Fibroblast of skin of left biceps (primary cell): ENCODE results near the gene SP140L.
"Not testable (repeated sequence)": the region's sequence is repeated elsewhere in the genome, so short reads cannot be mapped to it uniquely, and the experiment has no call there.

Experiments used
- DNase-seq, 2 experiments: peaks; one replicate each; pipeline ENCODE4 v3.0.0-alpha.2; 2013; ENCODE audit warnings: low read depth in 2 of 2

SP140L gene

GRCh38 chr2:230362030-230362691 is 35.2 kb downstream of the SP140L start:
- no peak for DNase-seq

GRCh38 chr2:230382108-230382507 is 55.1 kb downstream of the SP140L start:
- DNase-seq, result no peak

GRCh38 chr2:230383453-230383852 is 56.5 kb downstream of the SP140L start:
- DNase-seq, result no peak

GRCh38 chr2:230384986-230385385 is 58.0 kb downstream of the SP140L start:
- no peak for DNase-seq

DNA sequence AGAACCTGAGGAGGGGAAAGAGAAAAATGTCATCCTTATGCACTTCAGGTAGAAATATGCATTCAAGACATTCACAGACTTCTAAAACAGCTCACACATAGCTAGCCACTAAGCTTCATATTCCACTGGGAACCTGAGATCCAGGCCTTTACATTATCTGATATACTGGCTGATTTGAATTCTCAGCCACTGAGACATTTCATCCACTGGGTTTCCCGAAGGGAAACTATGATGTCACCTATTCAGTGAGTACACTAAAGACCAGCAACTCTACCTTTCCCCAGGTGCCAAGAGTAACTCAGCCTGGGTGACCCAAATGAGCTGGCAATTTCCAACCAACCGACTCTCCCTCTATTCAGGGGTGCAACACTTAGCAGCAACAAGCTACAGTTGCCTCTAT is 67.3 kb downstream of the SP140L start:
- DNase-seq, result no peak

DNA sequence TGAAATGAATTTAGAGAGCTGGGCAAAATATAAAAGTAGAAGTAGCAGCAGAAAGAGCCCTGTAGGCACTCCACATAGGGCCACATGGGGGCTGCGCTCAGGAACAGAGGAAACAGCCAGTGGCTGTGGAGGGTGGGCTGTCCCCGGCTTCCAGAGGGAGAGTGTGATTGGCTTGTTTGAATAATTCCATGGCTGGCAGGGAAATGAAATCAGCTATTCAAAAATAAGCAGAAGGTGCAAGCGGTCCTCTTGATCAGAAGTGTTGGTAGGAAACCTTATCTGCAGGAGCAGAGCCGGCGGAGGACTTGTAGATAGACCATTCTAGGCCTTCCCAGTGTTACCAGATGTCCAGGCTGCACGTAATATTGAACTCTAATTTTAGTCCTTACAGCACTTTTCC is 71.7 kb downstream of the SP140L start:
- DNase-seq, result not testable (repeated sequence)

GRCh38 chr2:230400041-230400440 is 73.0 kb downstream of the SP140L start:
- DNase-seq, result no peak

DNA sequence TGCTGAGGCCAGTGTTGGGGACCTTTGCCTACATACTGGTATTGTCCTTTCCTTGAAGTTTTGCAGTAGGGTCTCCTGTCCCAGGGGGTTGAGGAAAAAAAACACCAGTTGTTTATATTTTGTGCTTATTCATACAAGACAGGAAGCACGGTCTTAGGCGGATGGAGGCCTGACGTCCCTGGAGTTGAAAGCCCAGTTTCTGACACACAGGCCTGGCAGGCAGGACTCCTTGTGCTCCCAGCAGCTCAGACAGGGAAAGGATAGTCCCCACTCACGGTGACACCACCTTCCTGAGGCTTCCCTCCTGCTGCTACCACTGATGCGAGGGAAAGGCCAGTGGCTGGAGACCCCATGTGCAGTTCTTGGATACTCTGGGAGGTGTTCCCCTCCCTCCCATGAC is 73.5 kb downstream of the SP140L start:
- no peak for DNase-seq

GRCh38 chr2:230401026-230401425 is 74.0 kb downstream of the SP140L start:
- not testable (repeated sequence) for DNase-seq

DNA sequence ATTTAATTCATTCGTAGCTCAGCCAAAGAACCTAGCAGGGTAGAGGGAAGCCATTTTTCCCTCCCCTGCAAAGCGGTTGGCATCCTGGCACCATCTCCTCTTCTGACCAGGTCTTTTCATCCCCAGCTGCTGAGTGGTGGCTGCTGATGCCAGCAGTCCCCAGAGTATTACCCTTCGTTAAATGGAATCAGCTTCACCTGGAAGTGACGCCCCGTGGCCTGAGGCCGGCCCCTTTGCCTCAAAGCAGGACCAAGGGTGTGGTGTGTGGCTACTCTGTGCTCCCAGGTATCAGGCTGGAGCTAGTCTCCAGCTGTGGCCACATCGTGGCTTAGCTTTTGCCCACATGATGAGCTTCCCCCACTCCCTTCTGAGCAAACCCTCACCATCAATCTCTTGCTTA is 76.8 kb downstream of the SP140L start:
- DNase-seq, result no peak

- DNase-seq, result no peak
Observed at GRCh38 chr2:230405824-230406223, 78.8 kb downstream of the SP140L start.

DNA sequence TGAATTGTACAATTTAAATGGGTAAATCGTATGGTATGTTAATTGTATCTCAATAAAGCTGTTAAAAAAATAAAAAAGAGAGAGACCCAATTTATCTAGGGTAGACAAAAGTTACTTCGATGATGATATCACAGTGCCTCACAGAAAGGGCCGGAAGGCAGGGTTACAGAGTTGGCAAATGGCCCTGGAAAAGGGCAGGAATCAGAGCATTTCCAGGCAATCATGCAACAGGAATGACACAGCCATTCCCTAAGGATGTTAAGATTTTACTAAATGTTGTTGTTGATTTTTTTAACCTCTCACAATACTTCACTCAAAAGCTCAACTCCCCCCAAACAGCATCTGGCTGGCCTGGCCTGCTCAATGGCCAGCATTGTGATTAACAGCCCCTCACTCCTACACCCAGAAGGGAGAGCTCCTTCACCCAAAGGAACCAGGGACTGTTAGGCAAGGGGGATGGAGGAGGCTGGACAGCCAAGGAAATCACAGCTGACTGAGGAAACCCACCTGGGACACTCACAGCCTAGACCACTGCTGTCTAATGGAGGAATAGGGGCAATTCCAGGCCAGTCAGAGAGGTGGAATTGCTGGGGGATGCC is 81.3 kb downstream of the SP140L start:
- DNase-seq, result peak; percentile 41 to 49

GRCh38 chr2:230409316-230409715 is 82.3 kb downstream of the SP140L start:
- not testable (repeated sequence) for DNase-seq

DNA sequence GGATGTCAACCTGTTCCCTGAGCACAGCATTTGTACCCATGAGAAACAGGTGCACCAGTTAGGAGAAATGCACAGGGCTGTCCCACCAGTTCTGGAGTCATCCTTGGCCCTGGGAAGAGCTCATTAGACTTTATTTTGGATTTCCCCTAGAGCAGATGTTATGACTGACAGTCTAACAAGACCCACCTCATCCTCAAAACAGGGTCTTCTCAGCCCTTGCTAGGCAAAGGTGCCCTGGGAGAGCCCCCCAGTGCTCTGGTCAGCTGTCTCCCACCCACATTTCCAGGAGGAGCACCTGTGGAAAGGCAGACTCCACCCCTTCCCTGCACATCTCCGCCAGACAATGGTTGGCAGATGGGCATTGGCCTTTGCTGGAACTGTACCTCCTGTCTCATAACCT is 83.3 kb downstream of the SP140L start:
- no peak for DNase-seq

GRCh38 chr2:230410861-230411569 is 84.0 kb downstream of the SP140L start:
- DNase-seq, result no peak

GRCh38 chr2:230411570-230412370 is 84.8 kb downstream of the SP140L start:
- DNase-seq, result peak; percentile 19 to 26

GRCh38 chr2:230412371-230412711 is 85.3 kb downstream of the SP140L start:
- DNase-seq, result no peak

- DNase-seq, result no peak
Observed at GRCh38 chr2:230412846-230413245, 85.9 kb downstream of the SP140L start.

DNA sequence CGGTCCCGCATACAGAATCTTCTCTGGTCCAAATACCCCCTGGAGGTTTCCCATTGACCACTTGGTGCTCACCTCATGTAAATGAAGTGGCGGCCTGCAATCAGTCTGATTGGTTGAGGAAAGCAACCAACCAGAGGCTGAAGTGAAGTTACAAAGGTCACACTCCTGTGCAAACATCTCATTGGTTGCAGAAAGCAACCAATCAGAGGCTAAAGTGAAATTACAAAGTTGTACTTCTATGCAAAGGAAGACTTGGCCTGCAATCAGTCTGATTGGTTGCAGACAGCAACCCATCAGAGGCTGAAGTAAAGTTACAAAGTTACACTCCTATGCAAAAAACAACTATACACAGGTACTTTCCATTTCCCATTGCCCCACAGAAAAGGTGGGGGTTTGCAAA is 86.5 kb downstream of the SP140L start:
- no peak for DNase-seq

DNA sequence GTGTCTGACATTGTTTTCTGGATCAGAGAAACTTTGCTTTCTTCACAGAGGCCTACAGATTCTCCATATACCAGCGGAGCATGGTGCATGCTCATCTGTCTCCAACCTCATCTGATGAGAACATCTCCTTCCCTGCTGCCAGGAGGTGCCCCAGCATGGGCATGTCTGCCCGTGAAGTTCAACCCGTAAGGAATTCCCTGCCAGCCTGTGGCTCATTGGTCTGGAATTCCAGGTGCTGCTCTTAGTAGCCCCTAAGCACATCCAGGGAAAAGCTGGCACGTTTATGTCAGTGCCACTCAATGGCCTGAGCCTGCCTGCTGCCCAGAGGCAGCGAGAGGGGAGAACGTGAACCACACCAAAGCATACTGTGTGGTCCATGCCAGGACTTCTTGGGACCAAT is 87.3 kb downstream of the SP140L start:
- DNase-seq, result no peak

- peak; percentile 42 to 54 for DNase-seq
Observed at GRCh38 chr2:230416061-230416721, 89.2 kb downstream of the SP140L start, which contains the start of gene SP100. Gene SP100, plus strand, starts transcription at chr2:230416201. Its CDS starts 96 bp downstream, at chr2:230416297.

GRCh38 chr2:230417436-230417835 is 90.4 kb downstream of the SP140L start:
- no peak for DNase-seq
